GM23338 (cell line): Measurements from ENCODE around the gene DEFB110. TPM values are rescaled to one million over a fixed set of nuclear protein-coding genes. Genes with fewer than 3 reads are reported as not detected.

Experiments
- ATAC-seq: fragments of 200-7000 bp; cut with Tn5 transposase; 3 replicates; pipeline ENCODE4 v1.9.1; 2020
- DNase-seq: peaks from one replicate; pipeline ENCODE4 v3.0.0-alpha.2; 2015; ENCODE audit warnings: low spot score
- H2AFZ ChIP-seq: fragments of 200-600 bp; sonication (generic); 2 replicates; pipeline ENCODE4 v1.8.0; 2016; ENCODE audit warnings: antibody characterized with exemption, mild to moderate bottlenecking, moderate library complexity
- H3F3A ChIP-seq: fragments of 200-600 bp; sonication (generic); replicated peaks from 2 replicates; pipeline ENCODE4 v1.8.0; 2017; ENCODE audit warnings: antibody characterized with exemption, mixed run types, low read depth
- H3K27ac ChIP-seq: fragments of 200-600 bp; sonication (generic); 2 replicates; pipeline ENCODE4 v1.6.1; 2016; ENCODE audit warnings: low read depth
- H3K27me3 ChIP-seq: fragments of 200-600 bp; sonication (generic); 2 replicates; pipeline ENCODE4 v1.8.0; 2016; ENCODE audit warnings: mild to moderate bottlenecking, mixed run types, moderate library complexity; ENCODE audit not compliant: insufficient read depth
- H3K36me3 ChIP-seq: fragments of 200-600 bp; sonication (generic); 2 replicates; pipeline ENCODE4 v1.8.0; 2016; ENCODE audit warnings: mild to moderate bottlenecking; ENCODE audit not compliant: insufficient read depth
- H3K4me1 ChIP-seq: fragments of 200-600 bp; sonication (generic); 2 replicates; pipeline ENCODE4 v1.8.0; 2016; ENCODE audit warnings: mild to moderate bottlenecking, moderate library complexity; ENCODE audit not compliant: insufficient read depth
- H3K4me2 ChIP-seq: fragments of 200-600 bp; sonication (generic); 2 replicates; pipeline ENCODE4 v1.7.1; 2017; ENCODE audit warnings: mixed run types
- H3K4me3 ChIP-seq: fragments of 200-600 bp; sonication (generic); 2 replicates; pipeline ENCODE4 v1.6.1; 2016; ENCODE audit warnings: mixed run types
- H3K79me2 ChIP-seq: fragments of 200-600 bp; sonication (generic); replicated peaks from 2 replicates; pipeline ENCODE4 v1.8.0; 2017; ENCODE audit warnings: mild to moderate bottlenecking; ENCODE audit not compliant: insufficient read depth
- H3K9me2 ChIP-seq: fragments of 200-600 bp; sonication (generic); 2 replicates; pipeline ENCODE4 v1.8.0; 2017; ENCODE audit not compliant: insufficient read depth
- H4K20me1 ChIP-seq: fragments of 200-600 bp; sonication (generic); replicated peaks from 2 replicates; pipeline ENCODE4 v1.8.0; 2017; ENCODE audit warnings: mild to moderate bottlenecking; ENCODE audit not compliant: insufficient read depth
- H3K27ac Mint-ChIP-seq: 2 replicates; pipeline ENCODE4 v1.8.0; 2020; ENCODE audit warnings: inconsistent platforms, mild to moderate bottlenecking, moderate library complexity, mixed read lengths
- H3K27me3 Mint-ChIP-seq: 3 replicates; pipeline ENCODE4 v1.8.0; 2022; ENCODE audit warnings: low read depth, mild to moderate bottlenecking, moderate library complexity, mixed read lengths, inconsistent platforms; ENCODE audit not compliant: insufficient read depth, poor library complexity
- H3K36me3 Mint-ChIP-seq: 3 replicates; pipeline ENCODE4 v1.8.0; 2021; ENCODE audit warnings: low read depth, mild to moderate bottlenecking, inconsistent platforms, moderate library complexity, mixed read lengths
- H3K4me1 Mint-ChIP-seq: 3 replicates; pipeline ENCODE4 v1.8.0; 2020; ENCODE audit warnings: mild to moderate bottlenecking, inconsistent platforms, mixed read lengths
- H3K4me3 Mint-ChIP-seq: 3 replicates; pipeline ENCODE4 v1.8.0; 2021; ENCODE audit warnings: moderate library complexity, mild to moderate bottlenecking, inconsistent platforms, mixed read lengths
- H3K9me3 Mint-ChIP-seq: 3 replicates; pipeline ENCODE4 v1.8.0; 2020; ENCODE audit warnings: moderate library complexity, mild to moderate bottlenecking, inconsistent platforms, mixed read lengths
- CREB1 ChIP-seq: fragments of 250-450 bp; sonication (Bioruptor Pico); IDR thresholded peaks from 2 replicates; pipeline ENCODE4 v1.5.0; 2020; ENCODE audit warnings: low read depth, mild to moderate bottlenecking, moderate library complexity
- CTCF ChIP-seq, 2 experiments: fragments of 200-600 bp in 1 of 2; sonication (generic) in 1 of 2; conservative IDR thresholded peaks; 2 replicates each; pipeline versions ENCODE4 v1.5.1 to v1.6.1; 2016 to 2017; ENCODE audit warnings: antibody characterized with exemption in 2 of 2, low read depth in 2 of 2, mild to moderate bottlenecking in 2 of 2, moderate library complexity in 1 of 2
- ETS1 ChIP-seq: IDR thresholded peaks from 2 replicates; pipeline ENCODE4 v1.6.1; 2016; ENCODE audit warnings: antibody characterized with exemption
- EZH2 ChIP-seq: fragments of 200-600 bp; sonication (generic); IDR thresholded peaks from one replicate; pipeline ENCODE4 v1.8.0; 2017; ENCODE audit warnings: antibody characterized with exemption, mild to moderate bottlenecking, low read depth; ENCODE audit not compliant: unreplicated experiment
- EZH2phosphoT487 ChIP-seq: fragments of 200-600 bp; sonication (generic); IDR thresholded peaks from one replicate; pipeline ENCODE4 v1.8.1; 2018; ENCODE audit warnings: antibody characterized with exemption; ENCODE audit not compliant: unreplicated experiment
- JUNB ChIP-seq: IDR thresholded peaks from one replicate; pipeline ENCODE4 v1.6.1; 2016; ENCODE audit warnings: antibody characterized with exemption; ENCODE audit not compliant: unreplicated experiment
- NANOG ChIP-seq: IDR thresholded peaks from 2 replicates; pipeline ENCODE4 v1.6.1; 2016; ENCODE audit warnings: antibody characterized with exemption, borderline replicate concordance
- POLR2AphosphoS5 ChIP-seq: IDR thresholded peaks from 2 replicates; pipeline ENCODE4 v1.6.1; 2016; ENCODE audit warnings: antibody characterized with exemption, low read depth
- STAT1 ChIP-seq: IDR thresholded peaks from one replicate; pipeline ENCODE4 v1.6.1; 2016; ENCODE audit warnings: antibody characterized with exemption; ENCODE audit not compliant: unreplicated experiment
- ZNF114 ChIP-seq: fragments of 250-450 bp; sonication (Bioruptor Pico); IDR thresholded peaks from 2 replicates; pipeline ENCODE4 v1.5.0; 2020; ENCODE audit warnings: mild to moderate bottlenecking, moderate library complexity
- ZNF331 ChIP-seq: fragments of 250-450 bp; sonication (Bioruptor Pico); IDR thresholded peaks from 2 replicates; pipeline ENCODE4 v1.5.0; 2020; ENCODE audit warnings: low read depth, mild to moderate bottlenecking, moderate library complexity
- ZNF462 ChIP-seq: fragments of 250-450 bp; sonication (Bioruptor Pico); IDR thresholded peaks from 2 replicates; pipeline ENCODE4 v1.5.0; 2020; ENCODE audit warnings: mild to moderate bottlenecking, moderate library complexity
- polyA plus RNA-seq: library from polyadenylated mRNA; unstranded; fragments of >200 nt; fragmentation: Nextera tagmentation; extraction: Ambion mirVana; gene quantifications from 2 replicates; pipeline ENCODE4 v1.2.1, GENCODE V29; 2016
- total RNA-seq: library from RNA; depleted of rRNA; stranded (reverse); fragments of >200 nt; shearing (Covaris generic); gene quantifications from 2 replicates; pipeline ENCODE4 v1.2.3, GENCODE V29; 2014
- TF ChIP-seq, protein P1 (sequence below): IDR thresholded peaks from one replicate; pipeline ENCODE4 v1.6.1; 2018; ENCODE audit warnings: antibody characterized with exemption; ENCODE audit not compliant: unreplicated experiment

The DEFB110 gene
- total and polyA plus RNA-seq, 2 experiments from 2014 or later = not detected

GRCh38 chr6:49980898-49981297 lies 40.9 kb downstream of the DEFB110 start:
- Mint-ChIP-seq H3K4me1 (peaks cover 6% of the 10 kb centered on the region; the same call in 2 of the 3 replicates), H3K4me3 (no peak overlapping the region), H3K27ac (no peak overlapping the region), H3K36me3 (no peaks in the 10 kb centered on the region), H3K27me3 (no peaks in the 10 kb centered on the region), H3K9me3 (peaks cover 2% of the 10 kb centered on the region; the same call in 1 of the 3 replicates)
- DNase-seq (no peak), ATAC-seq (no peak)
- Histone ChIP-seq H3K4me2 (no peak overlapping the region), H3K79me2 (no peaks in the 10 kb centered on the region), H3K4me1 (peaks cover under 1% of the 10 kb centered on the region; the same call in 1 of the 2 replicates), H4K20me1 (no peaks in the 10 kb centered on the region), H3K4me3 (no peak overlapping the region), H3F3A (no peaks in the 10 kb centered on the region), H3K9me2 (no peaks in the 10 kb centered on the region), H2AFZ (no peak overlapping the region), H3K27ac (no peak overlapping the region), H3K36me3 (no peaks in the 10 kb centered on the region), H3K27me3 (no peaks in the 10 kb centered on the region)
- TF ChIP-seq, protein P1, sequence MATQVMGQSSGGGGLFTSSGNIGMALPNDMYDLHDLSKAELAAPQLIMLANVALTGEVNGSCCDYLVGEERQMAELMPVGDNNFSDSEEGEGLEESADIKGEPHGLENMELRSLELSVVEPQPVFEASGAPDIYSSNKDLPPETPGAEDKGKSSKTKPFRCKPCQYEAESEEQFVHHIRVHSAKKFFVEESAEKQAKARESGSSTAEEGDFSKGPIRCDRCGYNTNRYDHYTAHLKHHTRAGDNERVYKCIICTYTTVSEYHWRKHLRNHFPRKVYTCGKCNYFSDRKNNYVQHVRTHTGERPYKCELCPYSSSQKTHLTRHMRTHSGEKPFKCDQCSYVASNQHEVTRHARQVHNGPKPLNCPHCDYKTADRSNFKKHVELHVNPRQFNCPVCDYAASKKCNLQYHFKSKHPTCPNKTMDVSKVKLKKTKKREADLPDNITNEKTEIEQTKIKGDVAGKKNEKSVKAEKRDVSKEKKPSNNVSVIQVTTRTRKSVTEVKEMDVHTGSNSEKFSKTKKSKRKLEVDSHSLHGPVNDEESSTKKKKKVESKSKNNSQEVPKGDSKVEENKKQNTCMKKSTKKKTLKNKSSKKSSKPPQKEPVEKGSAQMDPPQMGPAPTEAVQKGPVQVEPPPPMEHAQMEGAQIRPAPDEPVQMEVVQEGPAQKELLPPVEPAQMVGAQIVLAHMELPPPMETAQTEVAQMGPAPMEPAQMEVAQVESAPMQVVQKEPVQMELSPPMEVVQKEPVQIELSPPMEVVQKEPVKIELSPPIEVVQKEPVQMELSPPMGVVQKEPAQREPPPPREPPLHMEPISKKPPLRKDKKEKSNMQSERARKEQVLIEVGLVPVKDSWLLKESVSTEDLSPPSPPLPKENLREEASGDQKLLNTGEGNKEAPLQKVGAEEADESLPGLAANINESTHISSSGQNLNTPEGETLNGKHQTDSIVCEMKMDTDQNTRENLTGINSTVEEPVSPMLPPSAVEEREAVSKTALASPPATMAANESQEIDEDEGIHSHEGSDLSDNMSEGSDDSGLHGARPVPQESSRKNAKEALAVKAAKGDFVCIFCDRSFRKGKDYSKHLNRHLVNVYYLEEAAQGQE = no peak
- no peak for TF ChIP-seq CTCF (conservative IDR thresholded peaks at IDR 0.05; ENCODE audit: low read depth in 2 of 2)
- TF ChIP-seq NANOG = no peak
- TF ChIP-seq EZH2phosphoT487 = no peak
- TF ChIP-seq EZH2 = no peak
- no peak for TF ChIP-seq ETS1
- no peak for TF ChIP-seq JUNB
- TF ChIP-seq STAT1 = no peak
- TF ChIP-seq CREB1 (CRISPR knock-in tag) = no peak
- TF ChIP-seq ZNF331 = no peak
- TF ChIP-seq ZNF114 (CRISPR knock-in tag) = no peak
- no peak for TF ChIP-seq POLR2AphosphoS5
- TF ChIP-seq ZNF462 (CRISPR knock-in tag) = no peak
